ENCODE results near the gene AP1B1.
"Not testable (repeated sequence)": the region's sequence is repeated elsewhere in the genome, so short reads cannot be mapped to it uniquely, and the experiment has no call there.

Gene AP1B1

DNA sequence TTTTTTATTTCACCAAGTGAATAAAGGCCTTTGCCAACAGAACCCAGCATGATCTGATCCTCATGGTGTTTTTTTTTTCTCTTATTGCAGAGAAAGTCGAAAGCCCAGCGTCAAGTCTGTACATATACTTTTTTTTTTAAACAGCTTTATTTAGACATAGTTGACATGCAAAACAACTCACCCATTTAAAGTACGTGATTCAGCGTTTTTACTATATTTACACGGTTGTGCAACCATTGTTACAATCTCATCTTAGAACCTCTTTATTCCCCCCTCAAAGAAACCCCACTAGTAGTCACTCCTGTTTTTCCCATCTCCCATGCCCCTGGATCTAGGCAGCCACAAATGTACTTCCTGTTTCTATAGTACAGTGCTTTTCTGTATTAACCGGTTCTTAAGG, 20.6 kb upstream of the AP1B1 start:
- no peak overlapping the region for H3K4me3 ChIP-seq (ENCODE audit: low read length)
- no peaks in the 10 kb centered on the region for H3K27me3 ChIP-seq (ENCODE audit: insufficient read depth, low read length)
- H3K4me1 ChIP-seq (ENCODE audit: insufficient read depth, low read length) = no peaks in the 10 kb centered on the region
- H3K27ac ChIP-seq (ENCODE audit: low read length) = no peak overlapping the region
- H3K36me3 ChIP-seq (ENCODE audit: insufficient read depth, low read depth, low read length) = no peaks in the 10 kb centered on the region
- H3K9me3 ChIP-seq (ENCODE audit: insufficient read depth, low read depth, low read length) = no peaks in the 10 kb centered on the region
- no peak overlapping the region for H3K9ac ChIP-seq (ENCODE audit: low read depth, low read length)

DNA sequence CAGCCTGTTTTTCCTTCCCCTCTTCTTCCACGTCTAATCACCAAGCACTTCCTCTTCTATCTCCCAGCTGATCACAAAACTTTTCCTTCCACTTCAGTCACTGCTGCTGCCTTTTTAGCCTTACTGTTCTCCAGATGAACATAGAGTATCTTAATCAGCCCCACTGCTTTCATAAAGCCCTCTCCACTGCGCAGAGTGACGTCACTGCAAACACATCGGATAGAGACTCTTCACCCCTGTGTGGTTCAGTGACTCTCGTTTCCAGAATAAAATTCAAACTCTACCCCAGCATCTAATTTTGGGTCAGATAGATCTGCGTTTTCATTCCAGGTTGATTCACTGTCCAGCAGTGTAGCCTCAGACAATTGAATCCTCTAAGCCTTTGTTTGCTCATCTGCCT, 13.2 kb upstream of the AP1B1 start:
- H3K27ac ChIP-seq (ENCODE audit: low read length); H3K4me3 ChIP-seq (ENCODE audit: low read length); H3K4me1 ChIP-seq (ENCODE audit: insufficient read depth, low read length); H3K27me3 ChIP-seq (ENCODE audit: insufficient read depth, low read length); H3K36me3 ChIP-seq (ENCODE audit: insufficient read depth, low read depth, low read length); H3K9me3 ChIP-seq (ENCODE audit: insufficient read depth, low read depth, low read length); H3K9ac ChIP-seq (ENCODE audit: low read depth, low read length): not testable (repeated sequence)

DNA sequence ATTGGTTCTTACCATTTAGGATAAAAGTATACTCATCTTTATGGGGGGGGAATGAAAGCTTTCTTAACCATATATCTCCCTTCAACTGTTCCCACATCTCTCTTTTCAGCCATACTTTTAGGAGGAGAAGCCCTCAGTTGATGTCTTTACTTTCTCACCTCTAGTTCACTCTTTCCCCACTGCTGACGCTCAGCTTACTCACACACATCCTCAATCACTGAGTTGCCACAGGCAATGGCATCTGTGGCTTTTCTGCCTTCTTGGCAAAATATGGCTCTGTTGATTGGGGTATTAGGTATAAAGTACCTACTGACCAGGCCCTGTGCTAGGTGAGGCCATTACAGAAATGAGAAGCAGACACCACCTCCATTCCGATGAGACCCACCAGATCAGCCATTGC, 12.2 kb upstream of the AP1B1 start:
- Histone ChIP-seq H3K9me3 (ENCODE audit: insufficient read depth, low read depth, low read length) (no peaks in the 10 kb centered on the region), H3K27me3 (ENCODE audit: insufficient read depth, low read length) (no peaks in the 10 kb centered on the region), H3K36me3 (ENCODE audit: insufficient read depth, low read depth, low read length) (no peaks in the 10 kb centered on the region), H3K4me3 (ENCODE audit: low read length) (no peak overlapping the region), H3K9ac (ENCODE audit: low read depth, low read length) (no peak overlapping the region), H3K27ac (ENCODE audit: low read length) (no peak overlapping the region), H3K4me1 (ENCODE audit: insufficient read depth, low read length) (no peaks in the 10 kb centered on the region)

DNA sequence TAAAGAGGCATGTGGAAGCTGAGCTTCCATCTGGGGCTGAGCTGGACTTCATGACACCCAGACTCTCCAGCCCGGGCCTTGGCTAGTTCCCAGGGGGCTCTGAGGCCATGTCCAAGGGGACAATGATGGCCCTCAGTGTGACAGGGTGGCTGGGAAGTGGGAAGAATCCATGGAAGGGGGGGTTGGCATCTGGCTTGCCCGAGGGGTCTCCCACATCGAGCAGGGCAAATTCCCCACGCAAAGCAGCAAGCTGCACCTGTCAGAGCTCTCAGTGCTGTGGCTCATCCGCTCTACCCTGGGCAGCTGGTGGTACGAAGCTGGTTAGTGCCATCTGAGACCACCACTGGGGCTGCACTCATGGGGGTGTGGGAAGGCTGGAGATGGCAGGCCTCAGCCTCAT, 9.4 kb upstream of the AP1B1 start:
- H3K36me3 ChIP-seq (ENCODE audit: insufficient read depth, low read depth, low read length) = no peaks in the 10 kb centered on the region
- H3K9ac ChIP-seq (ENCODE audit: low read depth, low read length) = no peak overlapping the region
- H3K27me3 ChIP-seq (ENCODE audit: insufficient read depth, low read length) = no peaks in the 10 kb centered on the region
- no peaks in the 10 kb centered on the region for H3K4me1 ChIP-seq (ENCODE audit: insufficient read depth, low read length)
- H3K27ac ChIP-seq (ENCODE audit: low read length) = no peak overlapping the region
- H3K9me3 ChIP-seq (ENCODE audit: insufficient read depth, low read depth, low read length) = no peaks in the 10 kb centered on the region
- H3K4me3 ChIP-seq (ENCODE audit: low read length) = no peak overlapping the region

DNA sequence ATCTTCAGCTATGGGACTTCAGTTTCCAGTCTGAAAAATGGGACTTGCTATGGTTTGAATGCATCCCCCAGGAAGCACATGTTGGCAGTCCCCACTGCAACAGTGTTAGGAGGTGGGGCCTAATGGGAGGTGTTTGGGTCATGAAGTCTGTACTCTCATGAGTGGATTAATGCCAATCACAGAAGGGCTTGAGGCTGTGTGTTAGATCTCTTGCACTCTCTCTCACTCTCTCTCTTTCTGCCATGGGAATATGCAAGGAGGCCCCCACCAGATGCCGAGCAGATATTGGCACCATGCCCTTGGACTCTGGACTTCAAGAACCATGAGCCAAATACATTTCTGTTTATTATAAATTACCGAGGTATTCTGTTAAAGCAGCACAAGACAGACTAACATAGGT, 7.8 kb upstream of the AP1B1 start:
- Histone ChIP-seq H3K27me3 (ENCODE audit: insufficient read depth, low read length) (no peaks in the 10 kb centered on the region), H3K9ac (ENCODE audit: low read depth, low read length) (no peak overlapping the region), H3K4me3 (ENCODE audit: low read length) (no peak overlapping the region), H3K27ac (ENCODE audit: low read length) (no peak overlapping the region), H3K36me3 (ENCODE audit: insufficient read depth, low read depth, low read length) (no peaks in the 10 kb centered on the region), H3K4me1 (ENCODE audit: insufficient read depth, low read length) (no peaks in the 10 kb centered on the region), H3K9me3 (ENCODE audit: insufficient read depth, low read depth, low read length) (no peaks in the 10 kb centered on the region)

DNA sequence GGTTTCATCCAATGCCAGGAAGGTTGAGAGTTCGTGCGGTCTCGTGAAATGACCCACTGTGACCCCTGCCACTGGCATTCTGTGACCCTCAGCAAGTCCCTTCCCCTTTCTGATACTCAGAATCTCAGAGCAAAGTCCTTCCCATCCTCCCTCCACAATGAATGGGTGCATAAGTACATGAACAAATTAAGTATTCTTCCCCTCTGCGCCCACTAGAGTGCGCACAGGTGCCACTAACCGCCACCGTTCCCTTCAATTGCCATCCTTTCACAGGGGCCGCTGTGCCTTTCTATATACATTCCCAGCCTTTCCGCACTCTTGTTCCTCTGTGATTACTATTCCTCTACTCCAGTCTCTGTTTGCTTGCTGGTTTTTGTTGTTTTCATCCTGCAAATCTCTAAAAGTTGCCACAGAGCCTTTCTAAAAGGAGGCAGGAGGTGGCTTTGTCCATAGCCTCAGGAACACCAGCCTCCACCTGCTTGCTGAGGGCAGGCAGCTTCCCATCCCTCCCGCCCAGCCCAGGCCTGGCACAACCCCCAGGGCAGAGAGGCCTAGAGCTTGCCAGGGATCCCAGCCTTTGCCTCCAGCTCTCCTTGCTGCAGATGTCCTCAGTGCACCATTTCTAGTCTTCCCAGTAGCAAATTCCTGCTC, 6.7 kb upstream of the AP1B1 start:
- no peaks in the 10 kb centered on the region for H3K9me3 ChIP-seq (ENCODE audit: insufficient read depth, low read depth, low read length)
- no peaks in the 10 kb centered on the region for H3K4me1 ChIP-seq (ENCODE audit: insufficient read depth, low read length)
- H3K36me3 ChIP-seq (ENCODE audit: insufficient read depth, low read depth, low read length) = no peaks in the 10 kb centered on the region
- H3K9ac ChIP-seq (ENCODE audit: low read depth, low read length) = no peak overlapping the region
- no peak overlapping the region for H3K4me3 ChIP-seq (ENCODE audit: low read length)
- no peaks in the 10 kb centered on the region for H3K27me3 ChIP-seq (ENCODE audit: insufficient read depth, low read length)
- no peak overlapping the region for H3K27ac ChIP-seq (ENCODE audit: low read length)

DNA sequence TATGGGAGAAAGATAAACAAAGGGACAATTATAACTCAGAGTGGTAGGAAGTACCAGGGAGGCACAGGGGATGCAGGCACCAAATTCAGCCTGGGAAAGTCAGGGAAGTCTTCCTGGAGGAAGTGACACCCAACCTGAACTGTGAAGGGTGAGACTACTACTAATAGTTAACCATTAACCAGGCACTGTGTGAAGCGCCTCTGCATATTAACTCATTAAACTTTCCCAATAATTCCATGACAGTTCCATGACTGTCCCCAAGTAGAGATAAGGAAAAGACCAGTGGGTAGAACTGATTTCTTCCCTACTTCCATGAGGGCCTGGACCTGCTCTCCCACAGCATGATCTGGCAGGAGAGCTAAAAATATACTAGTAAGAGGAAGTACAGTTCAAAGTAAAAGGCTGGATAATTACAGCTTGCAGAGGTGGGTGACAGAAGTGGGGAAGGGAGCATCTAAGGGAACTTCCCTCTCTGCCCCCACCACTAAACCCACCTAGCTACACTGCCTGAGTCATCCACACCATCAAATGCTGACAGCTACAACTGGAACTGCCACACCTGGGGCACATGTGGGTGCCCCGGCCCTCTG, 4.7 kb upstream of the AP1B1 start:
- Histone ChIP-seq H3K4me1 (ENCODE audit: insufficient read depth, low read length) (peaks cover 3% of the 10 kb centered on the region; the same call in 1 of the 2 replicates), H3K4me3 (ENCODE audit: low read length) (no peak overlapping the region), H3K9ac (ENCODE audit: low read depth, low read length) (no peak overlapping the region), H3K9me3 (ENCODE audit: insufficient read depth, low read depth, low read length) (no peaks in the 10 kb centered on the region), H3K27ac (ENCODE audit: low read length) (no peak overlapping the region), H3K36me3 (ENCODE audit: insufficient read depth, low read depth, low read length) (no peaks in the 10 kb centered on the region), H3K27me3 (ENCODE audit: insufficient read depth, low read length) (no peaks in the 10 kb centered on the region)

DNA sequence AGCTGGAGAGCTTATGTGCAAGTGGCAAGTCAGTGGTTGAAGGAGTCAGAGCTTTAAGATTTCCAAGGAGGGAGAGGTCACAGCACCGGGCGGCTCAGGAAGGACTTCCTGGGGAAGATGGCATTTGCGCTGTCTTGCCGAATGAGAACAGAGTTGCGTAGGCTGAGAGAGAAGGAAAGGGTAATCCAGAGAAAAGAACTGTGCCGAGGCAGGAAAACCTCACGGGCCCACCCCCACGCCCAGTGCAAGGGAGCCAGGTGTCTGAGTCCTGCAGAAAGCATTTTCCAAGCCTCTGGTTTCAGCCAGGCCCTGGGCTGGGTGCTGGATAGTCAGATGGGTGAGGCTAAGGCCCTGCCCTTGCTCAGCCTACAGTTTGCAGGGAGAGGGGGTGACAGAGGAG, 3.2 kb upstream of the AP1B1 start:
- Histone ChIP-seq H3K4me3 (ENCODE audit: low read length) (no peak overlapping the region), H3K9me3 (ENCODE audit: insufficient read depth, low read depth, low read length) (no peaks in the 10 kb centered on the region), H3K27ac (ENCODE audit: low read length) (no peak overlapping the region), H3K27me3 (ENCODE audit: insufficient read depth, low read length) (no peaks in the 10 kb centered on the region), H3K4me1 (ENCODE audit: insufficient read depth, low read length) (peaks cover 3% of the 10 kb centered on the region; the same call in 1 of the 2 replicates), H3K9ac (ENCODE audit: low read depth, low read length) (no peak overlapping the region), H3K36me3 (ENCODE audit: insufficient read depth, low read depth, low read length) (no peaks in the 10 kb centered on the region)

DNA sequence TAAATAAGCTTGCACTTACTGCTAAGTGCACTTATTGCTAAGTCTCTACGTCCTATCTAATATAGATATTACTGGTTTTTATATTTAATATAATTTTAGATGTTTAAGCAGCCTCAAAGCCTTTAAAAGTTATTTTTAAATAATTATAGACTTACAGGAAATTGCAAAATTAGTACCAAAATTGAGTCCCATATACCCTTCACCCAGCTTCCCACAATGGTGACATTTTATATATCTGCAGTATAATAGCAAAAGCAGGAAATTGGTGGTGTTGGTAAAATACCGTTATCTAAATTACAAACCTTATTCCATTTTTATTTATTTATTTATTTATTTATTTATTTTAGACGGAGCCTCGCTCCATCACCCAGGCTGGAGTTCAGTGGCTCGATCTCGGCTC, 1.9 kb upstream of the AP1B1 start:
- H3K27ac ChIP-seq (ENCODE audit: low read length) = no peak overlapping the region
- H3K36me3 ChIP-seq (ENCODE audit: insufficient read depth, low read depth, low read length) = peaks cover 2% of the 10 kb centered on the region
- peaks cover 3% of the 10 kb centered on the region; the same call in 1 of the 2 replicates for H3K4me1 ChIP-seq (ENCODE audit: insufficient read depth, low read length)
- H3K9me3 ChIP-seq (ENCODE audit: insufficient read depth, low read depth, low read length) = no peaks in the 10 kb centered on the region
- no peaks in the 10 kb centered on the region for H3K27me3 ChIP-seq (ENCODE audit: insufficient read depth, low read length)
- no peak overlapping the region for H3K9ac ChIP-seq (ENCODE audit: low read depth, low read length)
- no peak overlapping the region for H3K4me3 ChIP-seq (ENCODE audit: low read length)

DNA sequence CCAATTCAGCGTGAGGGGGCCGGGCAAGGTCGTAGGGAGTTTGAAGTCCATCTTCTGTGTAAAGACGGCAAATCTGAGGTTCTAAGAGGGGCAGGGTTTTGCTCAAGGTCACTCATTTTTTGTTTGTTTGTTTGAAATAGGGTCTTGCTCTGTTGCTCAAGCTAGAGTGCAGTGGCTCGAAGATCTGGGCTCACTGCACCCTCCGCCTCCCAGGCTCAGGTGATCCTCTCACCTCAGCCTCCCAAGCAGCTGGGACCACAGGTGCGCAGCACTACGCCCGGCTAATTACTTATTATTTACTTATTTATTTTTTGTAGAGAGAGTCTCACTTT, 355 bp upstream of the AP1B1 start:
- no peak overlapping the region for H3K27ac ChIP-seq (ENCODE audit: low read length)
- no peaks in the 10 kb centered on the region for H3K27me3 ChIP-seq (ENCODE audit: insufficient read depth, low read length)
- peak overlapping the region; percentile 93 for H3K4me3 ChIP-seq (ENCODE audit: low read length)
- peaks cover 3% of the 10 kb centered on the region; the same call in 1 of the 2 replicates for H3K4me1 ChIP-seq (ENCODE audit: insufficient read depth, low read length)
- no peaks in the 10 kb centered on the region for H3K9me3 ChIP-seq (ENCODE audit: insufficient read depth, low read depth, low read length)
- H3K9ac ChIP-seq (ENCODE audit: low read depth, low read length) = no peak overlapping the region; the same call in 1 of the 2 replicates
- H3K36me3 ChIP-seq (ENCODE audit: insufficient read depth, low read depth, low read length) = peaks cover 13% of the 10 kb centered on the region

DNA sequence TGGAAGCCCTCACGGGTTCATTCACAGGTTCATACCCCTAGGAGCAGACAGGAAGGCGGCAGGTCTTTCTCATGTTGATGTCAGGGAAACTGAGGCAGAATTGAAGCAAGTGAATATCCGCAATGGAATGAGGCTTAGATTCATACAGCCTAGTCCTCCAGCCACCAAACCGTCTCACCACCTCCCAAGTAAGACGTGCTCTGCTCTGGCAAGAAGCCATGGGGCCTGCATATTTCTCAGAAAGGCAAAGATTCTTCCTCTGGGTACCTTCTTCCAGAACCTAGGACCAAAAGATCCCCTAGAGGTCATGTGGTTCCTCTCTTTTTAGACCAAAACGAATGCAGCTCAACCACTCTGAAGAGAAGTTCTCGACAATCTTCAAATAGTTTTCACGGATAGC, 1.7 kb downstream of the AP1B1 start:
- Histone ChIP-seq H3K27ac (ENCODE audit: low read length) (no peak overlapping the region), H3K4me3 (ENCODE audit: low read length) (no peak overlapping the region), H3K4me1 (ENCODE audit: insufficient read depth, low read length) (peaks cover 3% of the 10 kb centered on the region; the same call in 1 of the 2 replicates), H3K27me3 (ENCODE audit: insufficient read depth, low read length) (no peaks in the 10 kb centered on the region), H3K9me3 (ENCODE audit: insufficient read depth, low read depth, low read length) (no peaks in the 10 kb centered on the region), H3K36me3 (ENCODE audit: insufficient read depth, low read depth, low read length) (peaks cover 13% of the 10 kb centered on the region), H3K9ac (ENCODE audit: low read depth, low read length) (no peak overlapping the region)

DNA sequence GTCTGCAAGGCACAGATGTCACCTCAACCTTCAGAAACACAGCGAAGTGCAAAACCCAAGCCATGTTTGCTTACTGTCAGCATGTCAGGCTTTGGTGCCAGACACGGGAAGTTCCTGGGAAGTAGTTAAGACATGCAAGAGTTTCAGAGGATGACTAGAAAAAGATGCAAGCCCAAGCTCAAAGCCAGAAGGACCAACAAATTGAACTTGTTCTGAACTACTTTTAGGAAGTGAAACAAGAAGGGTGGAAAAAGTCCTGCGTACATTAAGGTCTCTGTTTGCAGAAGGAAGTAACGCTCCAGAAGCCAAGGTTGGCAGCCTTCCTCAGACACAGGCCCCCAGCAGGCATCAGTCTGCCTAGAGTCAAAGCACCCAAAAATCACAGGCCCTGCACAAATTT, 2.6 kb downstream of the AP1B1 start:
- no peak overlapping the region for H3K9ac ChIP-seq (ENCODE audit: low read depth, low read length)

More for the DNA sequence above, 2.6 kb downstream of the AP1B1 start:
- no peaks in the 10 kb centered on the region for H3K9me3 ChIP-seq (ENCODE audit: insufficient read depth, low read depth, low read length)
- H3K4me3 ChIP-seq (ENCODE audit: low read length) = no peak overlapping the region
- H3K4me1 ChIP-seq (ENCODE audit: insufficient read depth, low read length) = peaks cover 3% of the 10 kb centered on the region
- H3K27ac ChIP-seq (ENCODE audit: low read length) = no peak overlapping the region
- H3K27me3 ChIP-seq (ENCODE audit: insufficient read depth, low read length) = no peaks in the 10 kb centered on the region
- peaks cover 13% of the 10 kb centered on the region for H3K36me3 ChIP-seq (ENCODE audit: insufficient read depth, low read depth, low read length)

Measured in iPS-20b (cell line).